ENCODE data around the gene ADH1C. TPM values are rescaled to one million over a fixed set of nuclear protein-coding genes. Genes with fewer than 3 reads are reported as not detected.

ADH1C gene
- total and polyA plus RNA-seq, 9 of the 15 experiments (the other 6 are each of a cell fraction or from before 2014, with no cell fraction given): 0.40 TPM; not detected in 8

- TF ChIP-seq, protein P1, sequence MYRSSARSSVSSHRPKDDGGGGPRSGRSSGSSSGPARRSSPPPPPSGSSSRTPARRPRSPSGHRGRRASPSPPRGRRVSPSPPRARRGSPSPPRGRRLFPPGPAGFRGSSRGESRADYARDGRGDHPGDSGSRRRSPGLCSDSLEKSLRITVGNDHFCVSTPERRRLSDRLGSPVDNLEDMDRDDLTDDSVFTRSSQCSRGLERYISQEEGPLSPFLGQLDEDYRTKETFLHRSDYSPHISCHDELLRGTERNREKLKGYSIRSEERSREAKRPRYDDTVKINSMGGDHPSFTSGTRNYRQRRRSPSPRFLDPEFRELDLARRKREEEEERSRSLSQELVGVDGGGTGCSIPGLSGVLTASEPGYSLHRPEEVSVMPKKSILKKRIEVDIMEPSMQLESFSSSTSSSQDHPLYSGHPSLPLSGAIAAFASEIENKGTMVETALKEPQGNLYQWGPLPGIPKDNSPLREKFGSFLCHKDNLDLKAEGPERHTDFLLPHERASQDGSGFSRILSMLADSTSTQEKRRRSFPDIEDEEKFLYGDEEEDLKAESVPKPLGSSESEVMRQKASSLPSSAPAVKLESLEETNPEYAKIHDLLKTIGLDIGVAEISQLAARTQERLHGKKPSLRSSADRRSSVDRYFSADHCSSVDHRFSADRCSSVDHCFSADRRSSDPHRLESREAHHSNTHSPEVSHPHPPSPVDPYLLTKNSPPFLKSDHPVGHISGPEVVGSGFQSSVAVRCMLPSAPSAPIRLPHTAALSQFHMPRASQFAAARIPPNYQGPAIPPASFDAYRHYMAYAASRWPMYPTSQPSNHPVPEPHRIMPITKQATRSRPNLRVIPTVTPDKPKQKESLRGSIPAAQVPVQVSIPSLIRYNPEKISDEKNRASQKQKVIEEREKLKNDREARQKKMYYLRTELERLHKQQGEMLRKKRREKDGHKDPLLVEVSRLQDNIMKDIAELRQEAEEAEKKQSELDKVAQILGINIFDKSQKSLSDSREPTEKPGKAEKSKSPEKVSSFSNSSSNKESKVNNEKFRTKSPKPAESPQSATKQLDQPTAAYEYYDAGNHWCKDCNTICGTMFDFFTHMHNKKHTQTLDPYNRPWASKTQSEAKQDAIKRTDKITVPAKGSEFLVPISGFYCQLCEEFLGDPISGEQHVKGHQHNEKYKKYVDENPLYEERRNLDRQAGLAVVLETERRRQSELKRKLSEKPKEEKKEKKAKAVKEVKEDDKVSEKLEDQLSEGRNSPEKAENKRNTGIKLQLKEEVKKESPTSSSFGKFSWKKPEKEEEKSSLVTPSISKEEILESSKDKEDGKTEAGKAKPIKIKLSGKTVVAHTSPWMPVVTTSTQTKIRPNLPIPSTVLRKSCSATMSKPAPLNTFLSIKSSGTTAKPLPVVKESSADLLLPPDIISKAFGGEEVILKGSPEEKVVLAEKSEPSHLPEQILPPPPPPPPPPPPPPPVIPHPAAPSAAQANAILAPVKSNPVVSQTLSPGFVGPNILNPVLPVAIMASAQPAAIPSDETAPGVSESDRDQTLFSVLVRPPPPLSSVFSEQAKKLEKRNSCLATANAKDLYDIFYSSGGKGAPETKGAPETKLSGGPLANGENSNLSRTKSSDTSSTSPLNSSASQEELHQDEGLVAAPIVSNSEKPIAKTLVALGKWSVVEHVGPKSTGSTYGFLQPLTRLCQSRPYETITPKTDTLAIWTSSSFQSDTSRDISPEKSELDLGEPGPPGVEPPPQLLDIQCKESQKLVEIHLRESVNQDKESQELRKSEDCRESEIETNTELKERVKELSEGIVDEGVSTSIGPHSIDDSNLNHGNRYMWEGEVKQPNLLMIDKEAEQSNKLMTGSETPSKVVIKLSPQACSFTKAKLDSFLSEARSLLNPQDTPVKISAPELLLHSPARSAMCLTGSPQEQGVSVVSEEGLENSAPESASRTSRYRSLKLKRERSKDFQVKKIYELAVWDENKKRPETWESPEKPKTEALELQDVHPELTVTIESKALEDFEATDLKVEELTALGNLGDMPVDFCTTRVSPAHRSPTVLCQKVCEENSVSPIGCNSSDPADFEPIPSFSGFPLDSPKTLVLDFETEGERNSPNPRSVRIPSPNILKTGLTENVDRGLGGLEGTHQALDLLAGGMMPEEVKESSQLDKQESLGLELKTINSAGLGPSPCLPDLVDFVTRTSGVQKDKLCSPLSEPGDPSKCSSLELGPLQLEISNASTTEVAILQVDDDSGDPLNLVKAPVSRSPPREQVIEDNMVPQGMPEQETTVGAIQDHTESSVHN (IDR thresholded peaks at IDR 0.05; ENCODE audit: borderline replicate concordance in 1 of 2, low read depth in 1 of 2): no peak
- no peak for TF ChIP-seq ZBTB49 (CRISPR knock-in tag; IDR thresholded peaks at IDR 0.05; ENCODE audit: borderline replicate concordance)
- TF ChIP-seq PURB (CRISPR knock-in tag; IDR thresholded peaks at IDR 0.05; ENCODE audit: low read depth): no peak
- TF ChIP-seq PRDM10 (IDR thresholded peaks at IDR 0.05; ENCODE audit: partially characterized antibody): no peak
Measured at GRCh38 chr4:99341426-99341825, 11.1 kb downstream of the ADH1C start (continued).
